ENCODE measurements around the gene MDH2. TPM values are rescaled to one million over a fixed set of nuclear protein-coding genes. Genes with fewer than 3 reads are reported as not detected.
A peak's percentile ranks its signal among the peaks of the same experiment; 100 is the strongest.

MDH2 gene
- total and polyA plus RNA-seq, 2 of the 4 experiments (the other 2 are of a cell fraction) = 55.4 to 206 TPM

- in situ Hi-C loops (cut with MboI; ENCODE audit: low sequenced_read_pairs) (loop anchor here (25.0 kb wide), 1 partner anchor 512 kb away; no protein-coding TSS in a partner anchor), dilution Hi-C loops (cut with HindIII; ENCODE audit: low sequenced_read_pairs, unreplicated experiment) (no loop called here), intact Hi-C loops (cut with micrococcal nuclease) (no loop called here)
- BruUV-seq (replicated peaks) = no TSS peak
- Histone ChIP-seq H4K20me1 (ENCODE audit: insufficient read depth, low read length) (peaks cover 49% of the 10 kb centered on the region), H3K4me2 (ENCODE audit: low read depth, low read length) (peak overlapping the region; percentile 96), H2BK20ac (ENCODE audit: low read depth, low read length) (peak overlapping the region; percentile 8; the same call in 1 of the 2 replicates), H3K4ac (ENCODE audit: low read depth, low read length) (peak overlapping the region; percentile 95; the same call in 1 of the 2 replicates), H3K4me1 (ENCODE audit: control insufficient read depth, insufficient read depth, low read length) (peaks cover 13% of the 10 kb centered on the region), H4K5ac (ENCODE audit: low read depth, low read length) (peak overlapping the region; percentile 43; the same call in 1 of the 2 replicates), H4K8ac (ENCODE audit: low read depth in 2 of 2, low read length in 2 of 2) (peak overlapping the region in 1 of 2 experiments; percentile 39; a peak in 1 of 4 replicates), H2BK15ac (ENCODE audit: low read depth, low read length) (no peak overlapping the region), H3K27ac (ENCODE audit: insufficient read depth, low read length) (peak overlapping the region; percentile 43; the same call in 1 of the 2 replicates), H3K4me3 (ENCODE audit: insufficient read depth, low read depth, low read length) (peak overlapping the region; percentile 77; the same call in 1 of the 2 replicates), H3K56ac (ENCODE audit: extremely low read depth, insufficient read depth, low read length) (no peak overlapping the region), H3K23ac (ENCODE audit: low read depth, low read length) (peak overlapping the region; percentile 70; the same call in 1 of the 2 replicates), H2BK5ac (ENCODE audit: low read depth, low read length, poor library complexity, severe bottlenecking) (peak overlapping the region; percentile 94), H3K36me3 (ENCODE audit: control insufficient read depth, insufficient read depth, low read length) (peaks cover 2% of the 10 kb centered on the region), H2BK120ac (ENCODE audit: low read depth, low read length) (no peak overlapping the region), H3K79me1 (ENCODE audit: low read depth in 1 of 2, low read length in 2 of 2) (peaks cover 27 to 91% of the 10 kb centered on the region in 2 experiments), H3K9me1 (ENCODE audit: insufficient read depth, low read length) (peaks cover 27% of the 10 kb centered on the region), H4K91ac (ENCODE audit: insufficient read depth, low read depth, low read length) (no peak overlapping the region), H3K27me3 (ENCODE audit: control insufficient read depth, insufficient read depth, low read length) (no peaks in the 10 kb centered on the region), H2AK9ac (replicated peaks; ENCODE audit: low read depth, low read length, poor library complexity) (peak overlapping the region; percentile 33), H3K18ac (ENCODE audit: low read depth, low read length) (no peak overlapping the region; the same call in 1 of the 2 replicates), H2AFZ (replicated peaks; ENCODE audit: low read length, poor library complexity) (no peak overlapping the region), H3K9ac (ENCODE audit: low read depth, low read length) (peak overlapping the region; percentile 95; the same call in 1 of the 2 replicates), H3K9me3 (ENCODE audit: control insufficient read depth, insufficient read depth, low read length) (no peaks in the 10 kb centered on the region), H2AK5ac (ENCODE audit: low read depth, low read length) (peak overlapping the region; percentile 89), H3K14ac (replicated peaks; ENCODE audit: low read depth, low read length) (peak overlapping the region; percentile 19; the same call in 1 of the 2 replicates)
- ATAC-seq (ENCODE audit: low read depth) (no peak), DNase-seq (no peak)
- WGBS, 2 experiments (ENCODE audit: extremely low coverage in 2 of 2, insufficient read length in 1 of 2) = 92% methylated on average over 4 of the region's 6 CpGs; no CpG with 5 or more reads in 1 of the 2 experiments
- POLR2A ChIA-PET (ENCODE audit: unreplicated experiment) = no interaction called here
- CTCF ChIA-PET = no interaction called here
- TF ChIP-seq CEBPB (IDR thresholded peaks at IDR 0.05; ENCODE audit: low read depth, low read length) (no peak), CTCF (conservative IDR thresholded peaks at IDR 0.05; ENCODE audit: low read depth, low read length) (no peak), RCOR1 (IDR thresholded peaks at IDR 0.05; ENCODE audit: insufficient replicate concordance, low read length) (no peak), FOS (IDR thresholded peaks at IDR 0.05; ENCODE audit: low read depth, low read length) (no peak), SMC3 (IDR thresholded peaks at IDR 0.05; ENCODE audit: low read depth, low read length) (no peak), BHLHE40 (IDR thresholded peaks at IDR 0.05; ENCODE audit: low read depth, low read length) (no peak), RAD21 (IDR thresholded peaks at IDR 0.05; ENCODE audit: low read length) (no peak), RFX5 (IDR thresholded peaks at IDR 0.05; ENCODE audit: low read depth, low read length) (no peak), MAFK (IDR thresholded peaks at IDR 0.05; ENCODE audit: low read depth, low read length) (no peak), USF2 (IDR thresholded peaks at IDR 0.05; ENCODE audit: low read depth, low read length) (no peak), CHD1 (IDR thresholded peaks at IDR 0.05; ENCODE audit: low read depth, low read length) (no peak), MAZ (IDR thresholded peaks at IDR 0.05; ENCODE audit: borderline replicate concordance, low read depth, low read length) (no peak), POLR2A (IDR thresholded peaks at IDR 0.05; ENCODE audit: low read depth, low read length) (no peak), NFE2L2 (IDR thresholded peaks at IDR 0.05; ENCODE audit: low read depth, low read length) (no peak), MXI1 (IDR thresholded peaks at IDR 0.05; ENCODE audit: borderline replicate concordance, low read depth, low read length) (no peak), ELK1 (IDR thresholded peaks at IDR 0.05; ENCODE audit: borderline replicate concordance, low read depth, low read length) (no peak)
These were observed 1.4 kb downstream of the MDH2 start for GRCh38 chr7:76049295-76049694.
